ENCODE measurements around the gene PMIS2.

Gene PMIS2

GRCh38 chr19:35612559-35613321 lies 26.8 kb downstream of the PMIS2 start, which contains the start of gene HAUS5:
Gene HAUS5, plus strand, starts transcription at chr19:35612735. Its CDS starts 60 bp downstream, at chr19:35612795.
- TF ChIP-seq, protein P1, sequence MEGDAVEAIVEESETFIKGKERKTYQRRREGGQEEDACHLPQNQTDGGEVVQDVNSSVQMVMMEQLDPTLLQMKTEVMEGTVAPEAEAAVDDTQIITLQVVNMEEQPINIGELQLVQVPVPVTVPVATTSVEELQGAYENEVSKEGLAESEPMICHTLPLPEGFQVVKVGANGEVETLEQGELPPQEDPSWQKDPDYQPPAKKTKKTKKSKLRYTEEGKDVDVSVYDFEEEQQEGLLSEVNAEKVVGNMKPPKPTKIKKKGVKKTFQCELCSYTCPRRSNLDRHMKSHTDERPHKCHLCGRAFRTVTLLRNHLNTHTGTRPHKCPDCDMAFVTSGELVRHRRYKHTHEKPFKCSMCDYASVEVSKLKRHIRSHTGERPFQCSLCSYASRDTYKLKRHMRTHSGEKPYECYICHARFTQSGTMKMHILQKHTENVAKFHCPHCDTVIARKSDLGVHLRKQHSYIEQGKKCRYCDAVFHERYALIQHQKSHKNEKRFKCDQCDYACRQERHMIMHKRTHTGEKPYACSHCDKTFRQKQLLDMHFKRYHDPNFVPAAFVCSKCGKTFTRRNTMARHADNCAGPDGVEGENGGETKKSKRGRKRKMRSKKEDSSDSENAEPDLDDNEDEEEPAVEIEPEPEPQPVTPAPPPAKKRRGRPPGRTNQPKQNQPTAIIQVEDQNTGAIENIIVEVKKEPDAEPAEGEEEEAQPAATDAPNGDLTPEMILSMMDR (IDR thresholded peaks at IDR 0.05; ENCODE audit: insufficient read depth, low read length, poor library complexity, severe bottlenecking) = no peak
- DNase-seq (ENCODE audit: extremely low read depth, insufficient read length) = peak; percentile 99
- Histone ChIP-seq H3K27me3 (replicated peaks; ENCODE audit: control insufficient read depth, insufficient read depth, low read length) (no peaks in the 10 kb centered on the region), H3K36me3 (ENCODE audit: control insufficient read depth, insufficient read depth, low read length) (peaks cover 14% of the 10 kb centered on the region), H3K4me3 (replicated peaks; ENCODE audit: low read depth, low read length) (peak within 1 kb of the TSS; percentile 94)

GRCh38 chr19:35613574-35613973 lies 27.6 kb downstream of the PMIS2 start:
- TF ChIP-seq, protein P1 (IDR thresholded peaks at IDR 0.05; ENCODE audit: insufficient read depth, low read length, poor library complexity, severe bottlenecking) = no peak
- H3K36me3 ChIP-seq (ENCODE audit: control insufficient read depth, insufficient read depth, low read length) = peaks cover 17% of the 10 kb centered on the region
- no peak overlapping the region for H3K4me3 ChIP-seq (replicated peaks; ENCODE audit: low read depth, low read length)
- no peaks in the 10 kb centered on the region for H3K27me3 ChIP-seq (replicated peaks; ENCODE audit: control insufficient read depth, insufficient read depth, low read length)
- no peak for DNase-seq (ENCODE audit: extremely low read depth, insufficient read length)

GRCh38 chr19:35615036-35615435 lies 29.1 kb downstream of the PMIS2 start:
- H3K4me3 ChIP-seq (replicated peaks; ENCODE audit: low read depth, low read length) = no peak overlapping the region
- TF ChIP-seq, protein P1 (IDR thresholded peaks at IDR 0.05; ENCODE audit: insufficient read depth, low read length, poor library complexity, severe bottlenecking) = no peak
- DNase-seq (ENCODE audit: extremely low read depth, insufficient read length) = no peak

GRCh38 chr19:35618857-35619256 lies 32.9 kb downstream of the PMIS2 start:
- no peak for DNase-seq (ENCODE audit: extremely low read depth, insufficient read length)
- H3K4me3 ChIP-seq (replicated peaks; ENCODE audit: low read depth, low read length) = no peak overlapping the region
- H3K36me3 ChIP-seq (ENCODE audit: control insufficient read depth, insufficient read depth, low read length) = peaks cover 34% of the 10 kb centered on the region
- H3K27me3 ChIP-seq (replicated peaks; ENCODE audit: control insufficient read depth, insufficient read depth, low read length) = no peaks in the 10 kb centered on the region
- TF ChIP-seq, protein P1 (IDR thresholded peaks at IDR 0.05; ENCODE audit: insufficient read depth, low read length, poor library complexity, severe bottlenecking) = no peak

More at GRCh38 chr19:35615036-35615435, 29.1 kb downstream of the PMIS2 start:
- peaks cover 22% of the 10 kb centered on the region for H3K36me3 ChIP-seq (ENCODE audit: control insufficient read depth, insufficient read depth, low read length)
- H3K27me3 ChIP-seq (replicated peaks; ENCODE audit: control insufficient read depth, insufficient read depth, low read length) = no peaks in the 10 kb centered on the region

- peaks cover 34% of the 10 kb centered on the region for H3K36me3 ChIP-seq (ENCODE audit: control insufficient read depth, insufficient read depth, low read length)
Observed at GRCh38 chr19:35619290-35619923, 33.4 kb downstream of the PMIS2 start.

More at GRCh38 chr19:35619290-35619923, 33.4 kb downstream of the PMIS2 start:
- Histone ChIP-seq H3K4me3 (replicated peaks; ENCODE audit: low read depth, low read length) (no peak overlapping the region), H3K27me3 (replicated peaks; ENCODE audit: control insufficient read depth, insufficient read depth, low read length) (no peaks in the 10 kb centered on the region)
- TF ChIP-seq, protein P1 (IDR thresholded peaks at IDR 0.05; ENCODE audit: insufficient read depth, low read length, poor library complexity, severe bottlenecking) = no peak
- no peak for DNase-seq (ENCODE audit: extremely low read depth, insufficient read length)
